OCI-LY7 (cell line): Measurements from ENCODE around the gene LSR. TPM values are rescaled to one million over a fixed set of nuclear protein-coding genes. Genes with fewer than 3 reads are reported as not detected.
A peak's percentile ranks its signal among the peaks of the same experiment; 100 is the strongest.

ENCODE experiments used
- BruUV-seq: library from RNA; stranded (reverse); fragments of 400-500 nt; replicated peaks from 2 replicates; lab custom pipeline; 2021; lab: Mats Ljungman, UMichigan
- CTCF ChIA-PET: fragments of 300-600 bp; sonication (Branson Sonifier 250); formaldehyde crosslinking; loops from one replicate; lab custom pipeline; 2022; ENCODE audit warnings: antibody characterized with exemption; ENCODE audit not compliant: unreplicated experiment; lab: Charles Lee
- POLR2A ChIA-PET: fragments of 300-600 bp; sonication (Branson Sonifier 250); formaldehyde crosslinking; loops from one replicate; lab custom pipeline; 2022; ENCODE audit warnings: antibody characterized with exemption; lab: Charles Lee
- DNase-seq: peaks from one replicate; pipeline ENCODE4 v3.0.0-alpha.2; 2015; ENCODE audit warnings: low spot score
- H2AFZ ChIP-seq: fragments of 200-600 bp; sonication (generic), shearing (Covaris generic); 2 replicates; pipeline ENCODE4 v1.6.1; 2014; ENCODE audit warnings: mild to moderate bottlenecking, antibody characterized with exemption, low read length, moderate library complexity
- H3K27ac ChIP-seq: fragments of 200-600 bp; sonication (generic); 2 replicates; pipeline ENCODE4 v1.5.1; 2014; ENCODE audit warnings: mixed run types, low read depth, mild to moderate bottlenecking, moderate library complexity, low read length, inconsistent platforms; ENCODE audit not compliant: poor library complexity, severe bottlenecking
- H3K36me3 ChIP-seq: fragments of 200-600 bp; sonication (generic); 2 replicates; pipeline ENCODE4 v1.6.1; 2014; ENCODE audit warnings: mild to moderate bottlenecking, antibody characterized with exemption, low read length, moderate library complexity, mixed read lengths; ENCODE audit not compliant: insufficient read depth
- H3K4me1 ChIP-seq: fragments of 200-600 bp; sonication (generic); 2 replicates; pipeline ENCODE4 v1.5.1; 2014; ENCODE audit warnings: mild to moderate bottlenecking, low read length; ENCODE audit not compliant: insufficient read depth, poor library complexity, severe bottlenecking
- H3K4me2 ChIP-seq: fragments of 200-600 bp; sonication (generic); 2 replicates; pipeline ENCODE4 v1.6.1; 2014; ENCODE audit warnings: mild to moderate bottlenecking, low read length
- H3K4me3 ChIP-seq: fragments of 200-600 bp; sonication (generic); 2 replicates; pipeline ENCODE4 v1.5.1; 2014; ENCODE audit warnings: mild to moderate bottlenecking, low read depth, low read length; ENCODE audit not compliant: poor library complexity, severe bottlenecking
- H3K79me2 ChIP-seq: fragments of 200-600 bp; sonication (generic); 2 replicates; pipeline ENCODE4 v1.6.1; 2016; ENCODE audit warnings: low read depth, mild to moderate bottlenecking, low read length, moderate library complexity, mixed read lengths; ENCODE audit not compliant: insufficient read depth
- H3K9me2 ChIP-seq: fragments of 200-600 bp; sonication (generic); 2 replicates; pipeline ENCODE4 v1.6.1; 2016; ENCODE audit warnings: mild to moderate bottlenecking, low read length, mixed read lengths; ENCODE audit not compliant: insufficient read depth
- H3K9me3 ChIP-seq: fragments of 200-600 bp; sonication (generic); 2 replicates; pipeline ENCODE4 v1.6.1; 2014; ENCODE audit warnings: mild to moderate bottlenecking, mixed run types, low read length, mixed read lengths
- H4K20me1 ChIP-seq: fragments of 200-600 bp; sonication (generic); 2 replicates; pipeline ENCODE4 v1.6.1; 2014; ENCODE audit warnings: mild to moderate bottlenecking, antibody characterized with exemption, low read length, moderate library complexity, mixed read lengths; ENCODE audit not compliant: insufficient read depth
- EZH2phosphoT487 ChIP-seq: fragments of 200-600 bp; sonication (generic); IDR thresholded peaks from 2 replicates; pipeline ENCODE4 v1.6.1; 2018; ENCODE audit warnings: low read depth, borderline replicate concordance, mild to moderate bottlenecking, mixed run types, antibody characterized with exemption, low read length, moderate library complexity, mixed read lengths
- intact Hi-C: fragments of 100-400 bp; cut with micrococcal nuclease; formaldehyde crosslinking; loops from one replicate; pipeline ENCODE4 v1.10.0; 2022; ENCODE audit not compliant: unreplicated experiment
- total RNA-seq, 2 experiments: library from RNA; depleted of rRNA in 1 of 2; stranded (reverse); fragments of >200 nt in 1 of 2; shearing (Covaris generic) in 1 of 2; gene quantifications; 2 replicates each; pipeline ENCODE4 v1.2.3, GENCODE V29; 2014 to 2022
- TF ChIP-seq, protein P1 (sequence below): fragments of 200-600 bp; sonication (generic); conservative IDR thresholded peaks from 2 replicates; pipeline ENCODE4 v1.5.1; 2014; ENCODE audit warnings: mild to moderate bottlenecking, antibody characterized with exemption, low read length, moderate library complexity, mixed read lengths

LSR gene
- total RNA-seq, 2 experiments from 2014 or later: 15.0 to 33.6 TPM

GRCh38 chr19:35213663-35214632, 34.9 kb upstream of the LSR start:
- peaks cover 77% of the 10 kb centered on the region for H3K4me1 ChIP-seq
- H3K9me3 ChIP-seq: peaks cover 2% of the 10 kb centered on the region; the same call in 1 of the 2 replicates
- ChIA-PET CTCF (interaction anchor here (0.7 kb wide), 1 partner anchor 60 kb away, joined by 3 read pairs; no protein-coding TSS in a partner anchor), POLR2A (interaction anchor here (1.3 to 2.5 kb wide), 2 partner anchors 31 to 72 kb away, joined by 3 to 6 read pairs; no protein-coding TSS in a partner anchor)
- intact Hi-C loops: loop anchor here (2.0 to 5.0 kb wide), 2 partner anchors 35 to 83 kb away; partner anchors contain the start of gene LSR
- H3K4me3 ChIP-seq: peak overlapping the region; percentile 38
- peak overlapping the region; percentile 83 for H3K27ac ChIP-seq
- DNase-seq: peak; percentile 93
- no peak for TF ChIP-seq EZH2phosphoT487
- TF ChIP-seq, protein P1, sequence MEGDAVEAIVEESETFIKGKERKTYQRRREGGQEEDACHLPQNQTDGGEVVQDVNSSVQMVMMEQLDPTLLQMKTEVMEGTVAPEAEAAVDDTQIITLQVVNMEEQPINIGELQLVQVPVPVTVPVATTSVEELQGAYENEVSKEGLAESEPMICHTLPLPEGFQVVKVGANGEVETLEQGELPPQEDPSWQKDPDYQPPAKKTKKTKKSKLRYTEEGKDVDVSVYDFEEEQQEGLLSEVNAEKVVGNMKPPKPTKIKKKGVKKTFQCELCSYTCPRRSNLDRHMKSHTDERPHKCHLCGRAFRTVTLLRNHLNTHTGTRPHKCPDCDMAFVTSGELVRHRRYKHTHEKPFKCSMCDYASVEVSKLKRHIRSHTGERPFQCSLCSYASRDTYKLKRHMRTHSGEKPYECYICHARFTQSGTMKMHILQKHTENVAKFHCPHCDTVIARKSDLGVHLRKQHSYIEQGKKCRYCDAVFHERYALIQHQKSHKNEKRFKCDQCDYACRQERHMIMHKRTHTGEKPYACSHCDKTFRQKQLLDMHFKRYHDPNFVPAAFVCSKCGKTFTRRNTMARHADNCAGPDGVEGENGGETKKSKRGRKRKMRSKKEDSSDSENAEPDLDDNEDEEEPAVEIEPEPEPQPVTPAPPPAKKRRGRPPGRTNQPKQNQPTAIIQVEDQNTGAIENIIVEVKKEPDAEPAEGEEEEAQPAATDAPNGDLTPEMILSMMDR: no peak
- H3K4me2 ChIP-seq: peak overlapping the region; percentile 88
- H3K36me3 ChIP-seq: no peaks in the 10 kb centered on the region
- H3K79me2 ChIP-seq: no peaks in the 10 kb centered on the region
- no peaks in the 10 kb centered on the region for H4K20me1 ChIP-seq
- H3K9me2 ChIP-seq: no peaks in the 10 kb centered on the region
- H2AFZ ChIP-seq: peak overlapping the region; percentile 66; the same call in 1 of the 2 replicates
- no TSS peak for BruUV-seq

DNA sequence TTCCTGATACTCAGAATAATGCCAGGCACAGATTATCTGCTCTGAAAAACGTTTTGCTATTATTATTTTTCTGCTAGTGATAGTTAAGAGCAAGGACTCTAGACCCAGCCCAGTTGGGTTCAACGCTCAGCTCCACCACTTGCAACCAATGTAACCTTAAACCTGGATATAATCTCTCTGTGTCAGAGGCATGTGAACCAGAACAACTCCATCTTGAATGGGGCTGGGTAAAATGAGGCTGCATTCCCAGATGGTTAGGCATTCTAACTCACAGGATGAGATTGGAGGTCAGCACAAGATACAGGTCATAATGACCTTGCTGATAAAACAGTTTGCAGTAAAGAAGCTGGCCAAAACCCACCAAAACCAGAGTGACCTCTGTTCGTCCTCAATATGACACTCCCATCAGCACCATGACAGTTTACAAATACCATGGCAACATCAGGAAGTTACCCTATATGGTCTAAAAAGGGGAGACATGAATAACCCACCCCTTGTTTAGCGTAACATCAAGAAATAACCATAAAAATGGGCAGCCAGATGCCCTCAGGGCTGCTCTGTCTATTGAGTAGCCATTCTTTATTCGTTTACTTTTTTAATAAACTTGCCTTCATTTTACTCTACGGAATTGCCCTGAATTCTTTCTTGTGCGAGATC, 33.9 kb upstream of the LSR start:
- H3K36me3 ChIP-seq: no peaks in the 10 kb centered on the region
- no peaks in the 10 kb centered on the region for H3K9me2 ChIP-seq
- intact Hi-C loops: loop anchor here (2.0 to 5.0 kb wide), 2 partner anchors 34 to 82 kb away; partner anchors contain the start of gene LSR
- H2AFZ ChIP-seq: peak overlapping the region; percentile 66; the same call in 1 of the 2 replicates
- ChIA-PET POLR2A (interaction anchor here (1.3 to 3.3 kb wide), 2 partner anchors 32 to 73 kb away, joined by 3 to 25 read pairs; partner anchors contain the start of gene FXYD7), CTCF (no interaction called here)
- H4K20me1 ChIP-seq: no peaks in the 10 kb centered on the region
- peak overlapping the region; percentile 88 for H3K4me2 ChIP-seq
- no peak for DNase-seq
- H3K79me2 ChIP-seq: no peaks in the 10 kb centered on the region
- H3K9me3 ChIP-seq: peaks cover 8% of the 10 kb centered on the region; the same call in 1 of the 2 replicates
- BruUV-seq: no TSS peak
- peaks cover 72% of the 10 kb centered on the region for H3K4me1 ChIP-seq
- peak overlapping the region; percentile 83 for H3K27ac ChIP-seq
- H3K4me3 ChIP-seq: no peak overlapping the region
- TF ChIP-seq EZH2phosphoT487: no peak
- TF ChIP-seq, protein P1: no peak
